Measurements from ENCODE around the gene CRYBA4. TPM values are rescaled to one million over a fixed set of nuclear protein-coding genes. Genes with fewer than 3 reads are reported as not detected.

Gene CRYBA4
- total and polyA plus RNA-seq, 10 of the 15 experiments (the other 5 are each of a cell fraction or from before 2014, with no cell fraction given) = 0.12 to 0.17 TPM; not detected in 8

DNA sequence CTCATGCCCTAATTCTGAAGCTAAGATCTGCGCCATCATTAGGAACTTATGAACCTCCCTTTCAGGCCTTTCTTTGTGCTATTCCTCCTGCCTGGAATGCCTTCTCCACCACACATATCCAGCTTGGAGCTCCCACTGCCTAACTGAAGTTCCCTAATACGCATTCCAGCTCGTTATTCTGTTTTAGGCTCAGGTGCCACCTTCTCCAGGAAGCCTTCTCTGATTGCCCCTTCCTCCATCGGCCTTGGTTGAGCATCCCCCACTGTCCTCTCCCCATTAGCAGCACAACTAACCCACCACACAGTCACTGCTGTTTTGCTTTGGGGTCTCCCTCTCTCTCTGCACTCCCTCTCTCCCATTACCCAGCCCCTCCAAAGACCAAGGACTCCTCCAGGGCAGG is 9.1 kb upstream of the CRYBA4 start:
- DNase-seq (ENCODE audit: low read depth, low spot score) (no peak), FAIRE-seq (no peak), ATAC-seq (no peak)
- TF ChIP-seq ZZZ3 (IDR thresholded peaks at IDR 0.05; ENCODE audit: control insufficient read depth, insufficient read length, low read depth) (no peak), REST (IDR thresholded peaks at IDR 0.05; ENCODE audit: low read depth, low read length) (no peak), POLR2AphosphoS2 (IDR thresholded peaks at IDR 0.05; ENCODE audit: low read depth, low read length) (no peak), NKRF (conservative IDR thresholded peaks at IDR 0.05) (no peak), NRF1 (conservative IDR thresholded peaks at IDR 0.05; ENCODE audit: low read depth, low read length) (no peak)
- TF ChIP-seq, protein P1, sequence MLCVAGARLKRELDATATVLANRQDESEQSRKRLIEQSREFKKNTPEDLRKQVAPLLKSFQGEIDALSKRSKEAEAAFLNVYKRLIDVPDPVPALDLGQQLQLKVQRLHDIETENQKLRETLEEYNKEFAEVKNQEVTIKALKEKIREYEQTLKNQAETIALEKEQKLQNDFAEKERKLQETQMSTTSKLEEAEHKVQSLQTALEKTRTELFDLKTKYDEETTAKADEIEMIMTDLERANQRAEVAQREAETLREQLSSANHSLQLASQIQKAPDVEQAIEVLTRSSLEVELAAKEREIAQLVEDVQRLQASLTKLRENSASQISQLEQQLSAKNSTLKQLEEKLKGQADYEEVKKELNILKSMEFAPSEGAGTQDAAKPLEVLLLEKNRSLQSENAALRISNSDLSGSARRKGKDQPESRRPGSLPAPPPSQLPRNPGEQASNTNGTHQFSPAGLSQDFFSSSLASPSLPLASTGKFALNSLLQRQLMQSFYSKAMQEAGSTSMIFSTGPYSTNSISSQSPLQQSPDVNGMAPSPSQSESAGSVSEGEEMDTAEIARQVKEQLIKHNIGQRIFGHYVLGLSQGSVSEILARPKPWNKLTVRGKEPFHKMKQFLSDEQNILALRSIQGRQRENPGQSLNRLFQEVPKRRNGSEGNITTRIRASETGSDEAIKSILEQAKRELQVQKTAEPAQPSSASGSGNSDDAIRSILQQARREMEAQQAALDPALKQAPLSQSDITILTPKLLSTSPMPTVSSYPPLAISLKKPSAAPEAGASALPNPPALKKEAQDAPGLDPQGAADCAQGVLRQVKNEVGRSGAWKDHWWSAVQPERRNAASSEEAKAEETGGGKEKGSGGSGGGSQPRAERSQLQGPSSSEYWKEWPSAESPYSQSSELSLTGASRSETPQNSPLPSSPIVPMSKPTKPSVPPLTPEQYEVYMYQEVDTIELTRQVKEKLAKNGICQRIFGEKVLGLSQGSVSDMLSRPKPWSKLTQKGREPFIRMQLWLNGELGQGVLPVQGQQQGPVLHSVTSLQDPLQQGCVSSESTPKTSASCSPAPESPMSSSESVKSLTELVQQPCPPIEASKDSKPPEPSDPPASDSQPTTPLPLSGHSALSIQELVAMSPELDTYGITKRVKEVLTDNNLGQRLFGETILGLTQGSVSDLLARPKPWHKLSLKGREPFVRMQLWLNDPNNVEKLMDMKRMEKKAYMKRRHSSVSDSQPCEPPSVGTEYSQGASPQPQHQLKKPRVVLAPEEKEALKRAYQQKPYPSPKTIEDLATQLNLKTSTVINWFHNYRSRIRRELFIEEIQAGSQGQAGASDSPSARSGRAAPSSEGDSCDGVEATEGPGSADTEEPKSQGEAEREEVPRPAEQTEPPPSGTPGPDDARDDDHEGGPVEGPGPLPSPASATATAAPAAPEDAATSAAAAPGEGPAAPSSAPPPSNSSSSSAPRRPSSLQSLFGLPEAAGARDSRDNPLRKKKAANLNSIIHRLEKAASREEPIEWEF (IDR thresholded peaks at IDR 0.05; ENCODE audit: insufficient replicate concordance, low read depth, low read length) = no peak
- H3K4me2 ChIP-seq (ENCODE audit: control insufficient read depth, insufficient read depth) = no peak overlapping the region
- no peaks in the 10 kb centered on the region for H3K27me3 ChIP-seq (replicated peaks in 1 of 2; ENCODE audit: control insufficient read depth in 2 of 2, insufficient read depth in 2 of 2, low read length in 1 of 2)
- ChIA-PET SMC1A (ENCODE audit: uncharacterized antibody, unreplicated experiment) (interaction anchor here (0.8 to 1.0 kb wide), 2 partner anchors 17 to 128 kb away, joined by 3 read pairs; no protein-coding TSS in a partner anchor), RAD21 (ENCODE audit: unreplicated experiment) (interaction anchor here (0.9 to 1.3 kb wide), 3 partner anchors 21 to 34 kb away, joined by 3 to 4 read pairs (median 3); no protein-coding TSS in a partner anchor), CTCF (interaction anchor here (0.7 to 1.5 kb wide), 5 partner anchors 18 to 110 kb away, joined by 3 read pairs; no protein-coding TSS in a partner anchor), POLR2A (no interaction called here)
- no TSS peak for BruUV-seq (replicated peaks)
- in situ Hi-C loops (cut with MboI) (no loop called here), intact Hi-C loops (cut with micrococcal nuclease; ENCODE audit: unreplicated experiment) (no loop called here)
- no peak overlapping the region for H2AFZ ChIP-seq (ENCODE audit: control insufficient read depth, low read depth, low read length)
- WGBS (ENCODE audit: insufficient coverage, insufficient replicate concordance, low lambda C conversion rate, missing lambda C conversion rate) = 83% methylated on average over 4 of the region's 4 CpGs
- H3K4me3 ChIP-seq = no peak overlapping the region
- peaks cover 33% of the 10 kb centered on the region for H3K4me1 ChIP-seq (ENCODE audit: control insufficient read depth, insufficient read depth, low read length)
- H4K20me1 ChIP-seq (ENCODE audit: control insufficient read depth, insufficient read depth) = no peaks in the 10 kb centered on the region
- no peak overlapping the region for H3K9ac ChIP-seq (ENCODE audit: control insufficient read depth, insufficient read depth, low read length)
- no peaks in the 10 kb centered on the region for H3K36me3 ChIP-seq (ENCODE audit: control insufficient read depth in 2 of 2, insufficient read depth in 2 of 2, low read length in 1 of 2)
- H3K9me3 ChIP-seq (replicated peaks; ENCODE audit: control insufficient read depth, insufficient read depth, low read length) = no peaks in the 10 kb centered on the region
- no peak overlapping the region for H3K27ac ChIP-seq (ENCODE audit: control insufficient read depth, insufficient read depth)
- no peaks in the 10 kb centered on the region for H3K79me2 ChIP-seq (ENCODE audit: control insufficient read depth, insufficient read depth, low read length)
